ENCODE measurements around the gene DUSP12. TPM values are rescaled to one million over a fixed set of nuclear protein-coding genes. Genes with fewer than 3 reads are reported as not detected.

Gene DUSP12
- total RNA-seq, 1 experiment from 2014 or later = 65.0 TPM

DNA sequence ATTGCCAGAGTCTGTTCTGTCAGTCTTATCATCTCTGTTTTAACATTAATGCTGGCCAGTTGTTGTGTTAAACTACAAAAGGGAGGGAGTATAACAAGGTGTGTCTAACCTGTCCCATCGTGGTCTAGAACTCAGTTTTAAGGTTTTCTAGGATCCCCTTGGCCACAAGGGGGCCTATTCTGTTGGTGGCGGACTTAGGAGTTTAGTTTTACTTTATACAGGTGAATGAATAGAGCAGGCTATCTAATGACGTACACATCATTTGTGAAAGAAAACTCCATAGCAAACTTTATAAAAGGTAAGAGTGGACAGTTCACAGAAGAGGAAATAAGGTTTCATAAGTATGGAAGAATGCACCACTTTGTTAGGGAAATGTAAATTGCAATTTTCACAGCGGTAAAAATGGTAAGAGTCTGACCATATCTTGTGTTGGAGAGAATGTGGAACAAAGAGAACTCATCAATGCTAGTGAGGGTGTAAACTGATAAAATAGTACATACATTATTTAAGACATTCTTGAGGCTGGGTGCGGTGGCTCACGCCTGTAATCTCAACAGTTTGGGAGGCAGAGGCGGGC lies 14.0 kb downstream of the DUSP12 start:
- BruUV-seq (replicated peaks) = no TSS peak
- peak overlapping the region; percentile 40 for H3K27ac Mint-ChIP-seq (ENCODE audit: low read depth, unreplicated experiment)
- intact Hi-C loops (cut with micrococcal nuclease) = loop anchor here (2.0 kb wide), 1 partner anchor 273 kb away; no protein-coding TSS in a partner anchor
- peak overlapping the region; percentile 100 for H3K4me3 Mint-ChIP-seq (ENCODE audit: unreplicated experiment)
- H3K27me3 Mint-ChIP-seq (ENCODE audit: insufficient read depth, unreplicated experiment) = no peaks in the 10 kb centered on the region
- peak; percentile 72 for DNase-seq (ENCODE audit: unreplicated experiment)
- TF ChIP-seq, protein P1, sequence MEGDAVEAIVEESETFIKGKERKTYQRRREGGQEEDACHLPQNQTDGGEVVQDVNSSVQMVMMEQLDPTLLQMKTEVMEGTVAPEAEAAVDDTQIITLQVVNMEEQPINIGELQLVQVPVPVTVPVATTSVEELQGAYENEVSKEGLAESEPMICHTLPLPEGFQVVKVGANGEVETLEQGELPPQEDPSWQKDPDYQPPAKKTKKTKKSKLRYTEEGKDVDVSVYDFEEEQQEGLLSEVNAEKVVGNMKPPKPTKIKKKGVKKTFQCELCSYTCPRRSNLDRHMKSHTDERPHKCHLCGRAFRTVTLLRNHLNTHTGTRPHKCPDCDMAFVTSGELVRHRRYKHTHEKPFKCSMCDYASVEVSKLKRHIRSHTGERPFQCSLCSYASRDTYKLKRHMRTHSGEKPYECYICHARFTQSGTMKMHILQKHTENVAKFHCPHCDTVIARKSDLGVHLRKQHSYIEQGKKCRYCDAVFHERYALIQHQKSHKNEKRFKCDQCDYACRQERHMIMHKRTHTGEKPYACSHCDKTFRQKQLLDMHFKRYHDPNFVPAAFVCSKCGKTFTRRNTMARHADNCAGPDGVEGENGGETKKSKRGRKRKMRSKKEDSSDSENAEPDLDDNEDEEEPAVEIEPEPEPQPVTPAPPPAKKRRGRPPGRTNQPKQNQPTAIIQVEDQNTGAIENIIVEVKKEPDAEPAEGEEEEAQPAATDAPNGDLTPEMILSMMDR (IDR thresholded peaks at IDR 0.05; ENCODE audit: unreplicated experiment) = peak; percentile 49
- peaks cover 28% of the 10 kb centered on the region for H3K36me3 Mint-ChIP-seq (ENCODE audit: insufficient read depth, unreplicated experiment)
- H3K9me3 Mint-ChIP-seq (ENCODE audit: unreplicated experiment) = no peaks in the 10 kb centered on the region
- peaks cover 19% of the 10 kb centered on the region for H3K4me1 Mint-ChIP-seq (ENCODE audit: insufficient read depth, unreplicated experiment)
- ChIA-PET CTCF (interaction anchor here (1.0 to 5.1 kb wide), 5 partner anchors 10 to 274 kb away, joined by 3 to 39 read pairs (median 6); no protein-coding TSS in a partner anchor), POLR2A (interaction anchor here (0.7 to 1.8 kb wide), 3 partner anchors 10 to 373 kb away, joined by 3 to 10 read pairs (median 6); partner anchors contain the start of gene DUSP12)

- Mint-ChIP-seq H3K27ac (ENCODE audit: low read depth, unreplicated experiment) (peak within 1 kb of the TSS; percentile 100), H3K27me3 (ENCODE audit: insufficient read depth, unreplicated experiment) (no peaks in the 10 kb centered on the region), H3K4me1 (ENCODE audit: insufficient read depth, unreplicated experiment) (peaks cover 25% of the 10 kb centered on the region), H3K9me3 (ENCODE audit: unreplicated experiment) (no peaks in the 10 kb centered on the region), H3K36me3 (ENCODE audit: insufficient read depth, unreplicated experiment) (peaks cover 11% of the 10 kb centered on the region), H3K4me3 (ENCODE audit: unreplicated experiment) (peak within 1 kb of the TSS; percentile 100)
- BruUV-seq (replicated peaks) = TSS peak; percentile 56
- CTCF ChIA-PET = interaction anchor here (0.7 to 2.2 kb wide), 11 partner anchors 10 to 377 kb away, joined by 3 to 13 read pairs (median 5); partner anchors contain the start of gene DUSP12
- DNase-seq (ENCODE audit: unreplicated experiment) = peak; percentile 98
- POLR2A ChIA-PET = interaction anchor here (0.6 to 2.2 kb wide), 19 partner anchors 8 to 568 kb away, joined by 3 to 17 read pairs (median 3); partner anchors contain the start of genes DUSP12, FCRLA and NDUFS2
- TF ChIP-seq, protein P1 (IDR thresholded peaks at IDR 0.05; ENCODE audit: unreplicated experiment) = no peak
- intact Hi-C loops (cut with micrococcal nuclease) = no loop called here
These were observed 16.8 kb downstream of the DUSP12 start, which contains the start of gene ATF6 for GRCh38 chr1:161766102-161766981. Gene ATF6 (plus strand): TSS chr1:161766320. CDS start chr1:161766361, 41 bp downstream.

DNA sequence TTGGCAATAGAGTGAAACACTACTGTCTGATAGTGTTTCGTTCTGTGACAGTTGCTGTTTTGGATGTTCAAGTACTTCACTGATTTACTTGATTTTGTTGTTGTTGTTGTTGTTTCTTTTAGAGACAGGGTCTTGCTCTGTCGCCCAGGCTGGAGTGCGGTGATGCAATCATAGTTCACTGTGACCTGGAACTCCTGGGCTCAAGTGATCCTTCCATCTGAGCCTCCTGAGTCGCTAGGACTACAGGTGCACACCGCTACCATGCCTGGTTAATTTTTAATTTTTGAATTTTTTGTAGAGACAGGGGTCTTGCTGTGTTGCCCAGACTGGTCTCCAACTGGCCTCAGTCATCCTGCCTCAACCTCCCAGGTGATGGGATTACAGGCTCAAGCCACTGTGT lies 18.9 kb downstream of the DUSP12 start:
- no TSS peak for BruUV-seq (replicated peaks)
- intact Hi-C loops (cut with micrococcal nuclease) = no loop called here
- peak overlapping the region; percentile 100 for H3K4me3 Mint-ChIP-seq (ENCODE audit: unreplicated experiment)

More for the DNA sequence above, 18.9 kb downstream of the DUSP12 start:
- TF ChIP-seq, protein P1 (IDR thresholded peaks at IDR 0.05; ENCODE audit: unreplicated experiment) = no peak
- Mint-ChIP-seq H3K4me1 (ENCODE audit: insufficient read depth, unreplicated experiment) (peaks cover 24% of the 10 kb centered on the region), H3K9me3 (ENCODE audit: unreplicated experiment) (no peaks in the 10 kb centered on the region), H3K27me3 (ENCODE audit: insufficient read depth, unreplicated experiment) (no peaks in the 10 kb centered on the region), H3K27ac (ENCODE audit: low read depth, unreplicated experiment) (no peak overlapping the region), H3K36me3 (ENCODE audit: insufficient read depth, unreplicated experiment) (peaks cover 11% of the 10 kb centered on the region)
- POLR2A ChIA-PET = interaction anchor here (1.3 to 2.2 kb wide), 2 partner anchors 42 to 269 kb away, joined by 3 to 14 read pairs; no protein-coding TSS in a partner anchor
- DNase-seq (ENCODE audit: unreplicated experiment) = no peak
- CTCF ChIA-PET = interaction anchor here (0.6 to 2.2 kb wide), 6 partner anchors 23 to 1270 kb away, joined by 3 to 13 read pairs (median 5); no protein-coding TSS in a partner anchor
